Endometrial microvascular endothelial cells (primary cell): ENCODE results near the gene HPN. TPM values are rescaled to one million over a fixed set of nuclear protein-coding genes. Genes with fewer than 3 reads are reported as not detected.
"Not testable (repeated sequence)": the region's sequence is repeated elsewhere in the genome, so short reads cannot be mapped to it uniquely, and the experiment has no call there.

Experiments
- in situ Hi-C: cut with HindIII; loops from 2 replicates; pipeline ENCODE4 v1.10.0; 2017; ENCODE audit warnings: low sequenced_read_pairs, low pct_unique_long_range_greater_than_20kb; ENCODE audit errors: inconsistent ontology term
- total RNA-seq: library from RNA; depleted of rRNA; stranded (reverse); fragments of >200 nt; gene quantifications from one replicate; pipeline ENCODE4 v1.2.3, GENCODE V29; 2015; ENCODE audit errors: inconsistent ontology term

Gene HPN
- total RNA-seq, result not detected

- in situ Hi-C loops, result no loop called here
These were observed at the start of gene HPN for GRCh38 chr19:35041548-35042055. HPN (plus strand) TSS chr19:35041721; CDS start chr19:35042507, 786 bp downstream.

- in situ Hi-C loops, result not testable (repeated sequence)
These were observed 48.9 kb upstream of the HPN start for GRCh38 chr19:34992582-34992981.

- in situ Hi-C loops, result no loop called here
These were observed 47.3 kb upstream of the HPN start for GRCh38 chr19:34994286-34994642.

- in situ Hi-C loops, result no loop called here
These were observed 46.6 kb upstream of the HPN start for GRCh38 chr19:34994643-34995541.

GRCh38 chr19:34995551-34995950 lies 46.0 kb upstream of the HPN start:
- in situ Hi-C loops, result no loop called here

GRCh38 chr19:34997071-34997617 lies 44.4 kb upstream of the HPN start:
- in situ Hi-C loops, result no loop called here

- in situ Hi-C loops, result not testable (repeated sequence)
These were observed 43.3 kb upstream of the HPN start for GRCh38 chr19:34998224-34998623.

- in situ Hi-C loops, result no loop called here
These were observed 42.6 kb upstream of the HPN start for GRCh38 chr19:34998777-34999497.

GRCh38 chr19:34999498-35000337 lies 41.8 kb upstream of the HPN start, which contains the start of gene GRAMD1A:
GRAMD1A (plus strand) TSS chr19:35000323; CDS start chr19:35000479, 156 bp downstream.
- in situ Hi-C loops, result no loop called here

GRCh38 chr19:35000338-35000646 lies 41.2 kb upstream of the HPN start:
- in situ Hi-C loops, result no loop called here

GRCh38 chr19:35000647-35001501 lies 40.6 kb upstream of the HPN start:
- in situ Hi-C loops, result no loop called here

- in situ Hi-C loops, result no loop called here
These were observed 39.4 kb upstream of the HPN start for GRCh38 chr19:35002037-35002535.

GRCh38 chr19:35004517-35005255 lies 36.8 kb upstream of the HPN start:
- in situ Hi-C loops, result no loop called here

- in situ Hi-C loops, result no loop called here
These were observed 36.1 kb upstream of the HPN start for GRCh38 chr19:35005256-35005977.

- in situ Hi-C loops, result not testable (repeated sequence)
These were observed 35.5 kb upstream of the HPN start for GRCh38 chr19:35006007-35006341.

GRCh38 chr19:35006342-35006998 lies 35.1 kb upstream of the HPN start:
- in situ Hi-C loops, result no loop called here
